Osteoblast (primary cell): ENCODE measurements around the gene KHSRP. TPM values are rescaled to one million over a fixed set of nuclear protein-coding genes. Genes with fewer than 3 reads are reported as not detected.
"Not testable (repeated sequence)": the region's sequence is repeated elsewhere in the genome, so short reads cannot be mapped to it uniquely, and the experiment has no call there.

ENCODE experiments used
- DNase-seq: peaks from one replicate; pipeline ENCODE4 v3.0.0; 2011; ENCODE audit warnings: low spot score, mixed read lengths; ENCODE audit not compliant: insufficient read length; ENCODE audit errors: missing footprints
- H2AFZ ChIP-seq: 2 replicates; pipeline ENCODE4 v1.6.0; 2011; ENCODE audit warnings: mild to moderate bottlenecking, low read length
- H3K27ac ChIP-seq: 2 replicates; pipeline ENCODE4 v1.5.1; 2011; ENCODE audit warnings: mild to moderate bottlenecking, low read depth, low read length, moderate library complexity
- H3K27me3 ChIP-seq: 2 replicates; pipeline ENCODE4 v1.6.0; 2012; ENCODE audit warnings: mild to moderate bottlenecking, control low read depth, inconsistent platforms, low read length, moderate library complexity; ENCODE audit not compliant: insufficient read depth
- H3K36me3 ChIP-seq: 2 replicates; pipeline ENCODE4 v1.5.1; 2011; ENCODE audit warnings: mild to moderate bottlenecking, low read length, control low read depth, moderate library complexity; ENCODE audit not compliant: insufficient read depth
- H3K4me1 ChIP-seq: 2 replicates; pipeline ENCODE4 v1.5.1; 2011; ENCODE audit warnings: mild to moderate bottlenecking, low read length, control low read depth, moderate library complexity; ENCODE audit not compliant: insufficient read depth
- H3K4me2 ChIP-seq: 2 replicates; pipeline ENCODE4 v1.6.0; 2011; ENCODE audit warnings: mild to moderate bottlenecking, low read length; ENCODE audit not compliant: insufficient read depth
- H3K4me3 ChIP-seq: fragments of 200-600 bp; sonication (generic); 3 replicates; pipeline ENCODE4 v1.5.1; 2012; ENCODE audit warnings: mild to moderate bottlenecking, low read length, inconsistent platforms; ENCODE audit not compliant: insufficient read depth
- H3K79me2 ChIP-seq: 2 replicates; pipeline ENCODE4 v1.6.0; 2012; ENCODE audit warnings: mild to moderate bottlenecking, low read length, control low read depth, inconsistent platforms; ENCODE audit not compliant: insufficient read depth
- H3K9me3 ChIP-seq: 2 replicates; pipeline ENCODE4 v1.5.1; 2011; ENCODE audit warnings: low read depth, low read length, control low read depth
- H4K20me1 ChIP-seq: 2 replicates; pipeline ENCODE4 v1.6.0; 2012; ENCODE audit warnings: mild to moderate bottlenecking, low read length, control low read depth; ENCODE audit not compliant: insufficient read depth
- total RNA-seq: library from RNA; depleted of rRNA; stranded (reverse); fragments of >200 nt; gene quantifications from 2 replicates; pipeline ENCODE4 v1.2.3, GENCODE V29; 2012
- TF ChIP-seq, protein P1 (sequence below): IDR thresholded peaks from 2 replicates; pipeline ENCODE4 v1.5.1; 2011; ENCODE audit warnings: mild to moderate bottlenecking, low read depth, low read length, moderate library complexity; ENCODE audit errors: extremely low read depth

Gene KHSRP
- total RNA-seq, 1 donor: 90.5 TPM

- no peaks in the 10 kb centered on the region for H3K4me1 ChIP-seq
- no peak within 1 kb of the TSS for H3K4me3 ChIP-seq
- no peaks in the 10 kb centered on the region for H3K79me2 ChIP-seq
- H3K36me3 ChIP-seq: no peaks in the 10 kb centered on the region
- DNase-seq: no peak
- H2AFZ ChIP-seq: no peak within 1 kb of the TSS
- no peaks in the 10 kb centered on the region for H3K9me3 ChIP-seq
- H3K27ac ChIP-seq: no peak within 1 kb of the TSS
- H3K4me2 ChIP-seq: no peak within 1 kb of the TSS
- peaks cover 2% of the 10 kb centered on the region for H3K27me3 ChIP-seq
- no peaks in the 10 kb centered on the region for H4K20me1 ChIP-seq
- TF ChIP-seq, protein P1, sequence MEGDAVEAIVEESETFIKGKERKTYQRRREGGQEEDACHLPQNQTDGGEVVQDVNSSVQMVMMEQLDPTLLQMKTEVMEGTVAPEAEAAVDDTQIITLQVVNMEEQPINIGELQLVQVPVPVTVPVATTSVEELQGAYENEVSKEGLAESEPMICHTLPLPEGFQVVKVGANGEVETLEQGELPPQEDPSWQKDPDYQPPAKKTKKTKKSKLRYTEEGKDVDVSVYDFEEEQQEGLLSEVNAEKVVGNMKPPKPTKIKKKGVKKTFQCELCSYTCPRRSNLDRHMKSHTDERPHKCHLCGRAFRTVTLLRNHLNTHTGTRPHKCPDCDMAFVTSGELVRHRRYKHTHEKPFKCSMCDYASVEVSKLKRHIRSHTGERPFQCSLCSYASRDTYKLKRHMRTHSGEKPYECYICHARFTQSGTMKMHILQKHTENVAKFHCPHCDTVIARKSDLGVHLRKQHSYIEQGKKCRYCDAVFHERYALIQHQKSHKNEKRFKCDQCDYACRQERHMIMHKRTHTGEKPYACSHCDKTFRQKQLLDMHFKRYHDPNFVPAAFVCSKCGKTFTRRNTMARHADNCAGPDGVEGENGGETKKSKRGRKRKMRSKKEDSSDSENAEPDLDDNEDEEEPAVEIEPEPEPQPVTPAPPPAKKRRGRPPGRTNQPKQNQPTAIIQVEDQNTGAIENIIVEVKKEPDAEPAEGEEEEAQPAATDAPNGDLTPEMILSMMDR: no peak
These were observed 9.1 kb upstream of the KHSRP start, which contains the start of gene SLC25A41 for GRCh38 chr19:6433663-6434062. Gene SLC25A41 (minus strand): TSS chr19:6433763. CDS start chr19:6433693, 70 bp downstream.

GRCh38 chr19:6433165-6433564 is 8.6 kb upstream of the KHSRP start:
- no peak overlapping the region for H3K4me3 ChIP-seq
- no peaks in the 10 kb centered on the region for H3K9me3 ChIP-seq
- no peak for DNase-seq
- no peak overlapping the region for H3K4me2 ChIP-seq
- no peaks in the 10 kb centered on the region for H4K20me1 ChIP-seq
- TF ChIP-seq, protein P1: no peak
- H2AFZ ChIP-seq: no peak overlapping the region
- no peaks in the 10 kb centered on the region for H3K79me2 ChIP-seq
- peaks cover 2% of the 10 kb centered on the region for H3K27me3 ChIP-seq
- H3K27ac ChIP-seq: no peak overlapping the region
- no peaks in the 10 kb centered on the region for H3K36me3 ChIP-seq
- no peaks in the 10 kb centered on the region for H3K4me1 ChIP-seq

DNA sequence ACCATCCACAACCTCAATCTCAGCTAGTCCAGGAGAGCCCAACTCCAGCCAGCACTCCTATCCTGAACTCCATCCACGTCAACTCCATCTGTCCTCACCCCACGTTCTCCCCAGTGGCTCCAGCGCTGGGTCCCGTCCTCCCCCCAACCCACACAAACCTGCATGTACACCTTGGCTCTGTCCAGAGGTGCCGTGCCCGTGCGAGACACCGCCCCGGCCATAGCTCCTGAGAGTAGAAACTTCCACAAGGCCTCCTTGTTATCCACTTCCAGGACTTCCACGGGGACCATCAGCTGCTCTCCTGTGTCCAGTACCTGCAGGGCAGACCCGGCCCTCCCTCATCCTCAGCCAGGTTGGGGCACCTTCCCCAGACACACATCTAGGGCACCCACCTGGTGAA is 7.3 kb upstream of the KHSRP start:
- Histone ChIP-seq H3K4me2 (no peak overlapping the region), H3K79me2 (no peaks in the 10 kb centered on the region), H3K4me1 (no peaks in the 10 kb centered on the region), H3K27me3 (peaks cover 2% of the 10 kb centered on the region), H3K4me3 (no peak overlapping the region), H3K36me3 (no peaks in the 10 kb centered on the region), H3K27ac (no peak overlapping the region), H4K20me1 (no peaks in the 10 kb centered on the region), H3K9me3 (no peaks in the 10 kb centered on the region), H2AFZ (no peak overlapping the region)
- TF ChIP-seq, protein P1: no peak
- DNase-seq: no peak

GRCh38 chr19:6429419-6430221 is 5.0 kb upstream of the KHSRP start:
- Histone ChIP-seq H4K20me1 (no peaks in the 10 kb centered on the region), H3K4me1 (no peaks in the 10 kb centered on the region), H3K9me3 (no peaks in the 10 kb centered on the region), H3K36me3 (no peaks in the 10 kb centered on the region), H3K79me2 (no peaks in the 10 kb centered on the region), H3K4me2 (no peak overlapping the region), H3K4me3 (no peak overlapping the region), H3K27me3 (peaks cover 2% of the 10 kb centered on the region), H2AFZ (no peak overlapping the region), H3K27ac (no peak overlapping the region)
- DNase-seq: peak; percentile 51
- TF ChIP-seq, protein P1: no peak

- H4K20me1 ChIP-seq, H3K27me3 ChIP-seq, H3K4me3 ChIP-seq, H3K4me2 ChIP-seq, H3K9me3 ChIP-seq, H2AFZ ChIP-seq, H3K27ac ChIP-seq, H3K4me1 ChIP-seq, H3K79me2 ChIP-seq, H3K36me3 ChIP-seq, DNase-seq: not testable (repeated sequence)
These were observed 4.2 kb upstream of the KHSRP start for GRCh38 chr19:6428692-6429418.
